HG03521 (cell line): ENCODE measurements around the gene CSNK2A3.
"Not testable (repeated sequence)": the region's sequence is repeated elsewhere in the genome, so short reads cannot be mapped to it uniquely, and the experiment has no call there.

Experiments used
- ATAC-seq: cut with Tn5 transposase; IDR thresholded peaks from one replicate; pipeline ENCODE4 v1.9.1; 2021; ENCODE audit warnings: mild to moderate bottlenecking, moderate library complexity; ENCODE audit not compliant: unreplicated experiment

CSNK2A3 gene

DNA sequence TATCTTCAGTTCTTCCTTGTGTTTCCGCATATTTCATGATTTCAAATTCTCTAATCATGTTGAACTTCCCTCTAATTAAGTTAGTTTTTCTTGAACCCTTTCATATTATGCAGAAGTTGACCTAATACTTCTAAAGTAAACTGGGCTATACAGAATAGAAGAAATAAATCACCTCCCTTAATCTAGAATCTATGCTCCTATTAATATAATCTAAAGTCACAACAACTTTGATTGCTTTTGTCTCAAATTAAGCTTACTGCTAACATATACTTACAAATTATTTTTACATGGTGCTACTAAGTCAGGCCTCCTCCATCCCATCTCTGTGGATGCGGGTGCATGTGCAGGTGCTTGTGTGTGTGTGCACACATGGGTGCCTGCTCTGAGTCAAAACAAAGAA is 27.3 kb upstream of the CSNK2A3 start:
- no peak for ATAC-seq

DNA sequence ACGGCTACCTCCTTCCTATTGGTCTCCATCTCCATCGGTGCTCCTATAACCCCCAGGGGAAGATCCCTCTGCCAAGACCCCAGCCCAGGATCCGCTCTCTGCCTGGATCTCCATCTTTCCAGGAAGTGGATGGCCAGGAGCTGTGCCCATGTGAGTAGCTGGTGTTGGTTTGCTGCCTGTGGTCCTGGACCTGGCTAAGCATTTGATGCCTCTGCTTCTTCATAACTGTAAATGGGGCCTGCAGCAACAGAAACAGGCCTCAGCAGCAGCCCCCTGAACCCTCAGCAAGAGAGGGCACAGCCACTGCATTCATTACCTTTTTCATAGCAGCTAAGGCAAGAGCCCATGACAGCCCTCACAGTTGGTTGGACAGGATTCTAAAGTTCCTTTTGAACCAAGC is 26.6 kb upstream of the CSNK2A3 start:
- no peak for ATAC-seq

DNA sequence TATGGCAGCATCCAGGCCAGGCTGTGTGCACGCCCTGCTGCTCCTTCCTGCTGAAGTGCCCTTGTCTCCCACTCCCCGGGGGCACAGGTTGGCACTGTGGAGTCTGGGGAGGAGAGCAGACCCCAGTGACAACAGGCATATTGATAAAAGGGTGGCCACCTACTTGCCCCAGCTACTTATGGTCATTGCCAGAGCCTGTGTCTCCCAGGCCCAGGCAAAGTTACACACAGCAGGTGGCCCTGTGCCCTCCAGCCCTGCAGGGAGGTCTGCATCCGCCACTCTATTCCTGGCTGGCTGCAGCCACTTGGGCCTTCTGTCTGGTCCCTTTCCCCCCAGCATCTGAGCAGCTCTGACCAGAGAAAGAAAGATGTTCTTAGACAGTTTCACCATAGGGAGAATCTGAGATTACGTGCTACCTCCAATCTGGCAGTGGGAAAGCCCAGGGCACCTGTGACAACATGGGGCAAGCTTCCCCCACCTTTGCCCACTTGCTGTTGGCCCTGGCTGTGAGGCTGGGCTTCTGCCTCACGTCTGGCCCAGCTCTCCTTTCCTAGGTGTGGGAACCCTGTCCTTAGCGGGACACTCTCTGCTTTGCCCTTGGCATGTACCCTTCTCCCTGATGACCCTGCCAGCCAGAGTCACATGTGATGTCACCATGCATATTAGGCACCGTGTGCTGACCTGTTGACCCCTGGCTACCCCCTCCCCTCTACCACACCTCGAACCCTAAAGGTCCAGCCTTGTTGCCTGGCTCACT is 25.3 kb upstream of the CSNK2A3 start:
- no peak for ATAC-seq

DNA sequence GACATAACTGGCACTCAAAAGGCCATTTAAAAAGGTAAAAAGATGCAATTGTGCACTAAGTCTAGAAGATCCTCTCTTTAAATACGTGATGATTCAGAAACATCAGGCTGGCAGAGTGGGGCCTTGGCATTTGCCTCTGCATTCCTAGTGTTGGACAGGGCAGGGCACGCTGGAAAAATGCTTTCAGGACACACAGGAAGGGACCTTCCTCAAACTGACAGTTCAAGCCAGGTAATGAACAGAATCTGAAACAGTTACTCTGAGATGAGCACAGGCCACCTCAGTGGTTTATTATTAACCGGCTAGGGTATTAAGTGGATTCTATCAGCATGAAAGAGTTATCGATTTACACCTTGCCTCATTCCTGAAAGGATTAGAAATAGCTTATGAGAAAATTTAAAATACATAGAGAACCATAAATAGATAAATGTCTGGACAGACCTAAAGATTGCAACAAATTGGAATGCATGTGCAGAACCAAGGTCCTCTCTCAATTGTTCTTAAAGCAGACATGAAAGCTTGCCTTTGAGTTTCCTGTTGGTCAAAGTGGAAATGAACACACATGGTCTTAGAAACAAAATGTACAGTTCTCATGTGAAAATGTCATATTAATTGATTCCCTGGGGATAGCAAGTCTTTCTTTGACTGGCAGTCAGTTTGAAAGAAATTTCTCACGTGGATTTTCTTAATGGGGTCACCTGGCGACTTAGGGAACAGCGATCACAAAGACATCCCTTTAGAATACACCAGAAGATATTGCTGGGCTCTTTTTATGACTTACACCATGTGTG is 21.5 kb upstream of the CSNK2A3 start:
- ATAC-seq = no peak

DNA sequence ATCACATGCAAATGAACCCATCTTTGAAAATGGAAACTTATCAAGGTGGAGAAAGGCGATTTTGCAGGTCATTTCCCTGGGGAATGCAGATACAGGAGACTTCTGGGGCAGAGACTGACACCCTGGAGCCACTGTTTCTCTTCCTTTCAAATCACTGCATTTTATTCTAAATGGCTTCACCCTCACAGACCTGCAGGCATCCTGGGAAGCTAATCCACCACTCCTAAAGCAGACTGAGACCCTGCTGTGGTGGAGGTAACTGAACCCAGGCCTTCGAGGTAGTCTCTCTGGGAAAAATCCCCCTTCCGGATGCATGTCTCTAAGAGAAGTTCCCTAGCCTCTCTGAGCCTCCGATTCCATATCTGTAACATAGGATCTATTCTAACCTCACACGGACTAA is 20.9 kb upstream of the CSNK2A3 start:
- ATAC-seq = no peak

DNA sequence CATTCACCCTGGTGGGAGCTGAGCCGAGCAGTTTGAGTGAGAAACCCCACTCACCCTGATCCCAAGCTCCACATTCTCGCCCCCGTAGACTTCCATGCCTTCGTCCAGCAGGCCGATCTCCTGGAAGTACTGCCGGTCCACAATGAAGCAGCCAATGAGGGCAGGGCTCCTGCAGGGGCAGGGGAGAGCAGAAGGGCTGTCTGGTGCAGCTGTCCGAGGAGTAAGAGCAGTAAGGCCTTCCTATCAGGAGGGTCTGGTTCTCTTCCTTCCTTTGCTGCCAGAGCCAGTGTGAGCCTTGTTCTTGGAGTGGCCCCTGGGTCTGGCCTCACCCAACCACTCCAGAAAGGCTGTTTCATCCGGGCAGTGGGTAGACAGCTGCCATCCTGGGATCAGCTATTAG is 19.4 kb upstream of the CSNK2A3 start:
- ATAC-seq = no peak

DNA sequence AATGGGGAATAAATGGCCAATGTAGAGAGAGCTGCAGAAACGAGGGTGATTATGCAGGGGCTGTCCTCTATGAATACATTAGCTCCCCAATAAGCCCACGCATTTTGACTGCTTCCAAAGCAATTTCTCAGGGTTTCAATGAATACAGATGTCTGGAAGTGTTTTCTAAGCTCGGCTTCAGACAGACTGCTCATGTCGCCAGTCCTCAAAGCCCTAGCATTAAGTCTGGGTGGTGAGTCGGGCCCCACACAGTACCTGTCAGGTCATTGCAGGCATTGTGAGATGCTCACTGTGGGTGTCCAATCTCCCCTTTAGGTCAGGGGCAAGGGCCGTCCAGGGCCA is 17.9 kb upstream of the CSNK2A3 start:
- ATAC-seq = no peak

DNA sequence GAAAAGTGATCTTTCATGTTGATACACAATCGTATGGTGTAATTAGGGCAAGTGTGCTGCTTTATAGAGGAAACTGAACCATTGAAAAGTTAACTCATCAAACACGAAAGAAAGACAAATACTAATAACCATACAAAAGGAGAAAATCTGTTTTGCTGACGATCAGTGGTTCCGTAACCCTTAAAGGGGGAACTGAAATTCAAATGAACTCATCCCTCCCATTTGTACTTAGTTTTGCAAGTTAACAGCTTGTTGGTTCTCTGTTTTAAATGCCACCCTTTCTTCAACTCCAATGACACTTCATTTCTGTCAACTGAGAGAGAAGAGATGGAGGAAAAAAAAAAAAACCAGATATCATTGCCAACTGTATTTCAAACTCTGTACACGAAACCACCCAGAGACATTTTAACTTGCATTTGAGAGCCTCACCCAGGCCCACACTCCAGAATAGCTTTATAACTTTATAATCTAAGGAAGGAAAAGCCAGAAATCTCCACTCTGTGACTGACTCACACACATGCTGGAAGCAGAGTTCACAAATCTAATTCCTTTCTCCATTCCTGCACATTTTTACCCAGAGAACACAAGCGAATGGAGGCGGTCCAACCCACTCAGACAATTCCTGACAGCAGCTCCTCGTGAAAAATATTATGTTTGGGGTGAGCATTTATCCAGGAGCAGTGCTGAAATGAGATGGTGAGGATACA is 17.4 kb upstream of the CSNK2A3 start:
- no peak for ATAC-seq

DNA sequence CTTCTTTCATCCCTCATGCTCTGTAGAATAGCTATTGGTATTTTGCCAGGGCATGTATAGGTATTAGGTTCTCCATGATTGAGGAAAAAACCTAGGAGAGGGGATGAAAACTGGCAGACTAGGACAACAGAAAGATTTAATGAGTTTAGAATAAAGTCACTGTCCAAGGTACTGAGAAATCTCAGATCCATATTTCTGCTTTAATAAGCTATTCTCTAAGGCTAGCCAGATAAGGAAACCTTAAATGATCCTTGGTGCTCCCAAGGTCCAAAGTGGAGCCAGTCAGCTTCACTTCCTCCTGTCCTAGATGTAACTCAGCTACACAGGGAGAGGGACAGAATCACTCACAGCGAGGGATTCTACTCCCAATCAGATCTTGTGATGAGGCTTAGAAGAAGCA is 13.7 kb upstream of the CSNK2A3 start:
- no peak for ATAC-seq

DNA sequence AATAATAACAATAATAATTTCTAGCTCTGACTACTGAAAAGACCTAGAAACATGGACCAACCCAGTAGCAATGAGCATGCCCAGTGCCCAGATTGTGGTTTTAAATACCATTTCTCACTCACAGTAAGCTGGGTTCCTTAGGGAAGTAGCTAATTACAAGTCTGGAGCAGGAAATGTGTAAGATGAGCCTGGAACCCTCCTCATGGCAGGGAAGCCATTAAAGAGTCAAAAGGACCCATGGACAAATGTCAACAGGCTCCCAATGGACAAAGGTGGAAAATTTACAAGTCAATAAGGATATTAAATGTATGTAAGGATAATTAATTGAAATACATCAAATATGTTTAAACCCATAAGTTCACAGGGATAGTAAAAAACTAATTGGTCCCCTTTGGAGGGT is 10.6 kb upstream of the CSNK2A3 start:
- ATAC-seq = no peak

DNA sequence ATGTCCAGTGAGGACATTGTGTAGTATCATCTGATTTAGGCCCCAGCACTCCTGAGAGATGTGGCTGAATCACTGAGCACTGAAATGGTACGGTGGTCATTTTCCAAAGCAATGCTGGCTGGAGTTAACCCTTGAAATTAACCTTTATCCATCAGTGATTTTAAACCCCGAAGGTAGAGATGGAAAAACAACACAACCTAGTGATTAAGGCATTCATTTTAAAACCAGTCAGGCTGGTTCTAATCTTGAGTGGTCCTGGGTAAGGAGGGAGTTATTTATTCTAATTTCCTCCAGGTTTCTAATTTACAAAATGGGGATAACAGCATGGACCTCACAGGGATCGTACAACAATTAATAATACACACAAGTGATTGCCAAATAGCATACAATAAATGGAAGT is 6.6 kb upstream of the CSNK2A3 start:
- ATAC-seq = no peak

DNA sequence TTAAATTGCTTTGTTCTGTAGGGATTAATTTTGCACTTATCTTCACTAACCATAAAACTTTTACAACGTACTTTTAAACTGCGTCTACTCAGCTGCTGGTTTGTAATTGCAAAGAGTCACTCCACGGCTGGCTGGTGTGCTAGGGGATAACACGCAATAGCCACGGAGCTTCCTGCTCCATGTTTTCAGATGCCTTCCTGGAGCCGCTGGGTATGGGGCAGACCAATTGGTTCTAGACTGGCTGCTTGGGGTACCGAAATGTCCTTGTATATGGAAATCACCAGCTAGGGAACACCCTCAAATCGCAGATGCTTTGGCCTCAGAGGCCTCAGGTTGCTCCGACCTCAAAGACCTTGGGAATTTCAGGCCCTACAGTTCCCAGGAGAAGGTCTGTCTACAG is 3.8 kb upstream of the CSNK2A3 start:
- no peak for ATAC-seq

DNA sequence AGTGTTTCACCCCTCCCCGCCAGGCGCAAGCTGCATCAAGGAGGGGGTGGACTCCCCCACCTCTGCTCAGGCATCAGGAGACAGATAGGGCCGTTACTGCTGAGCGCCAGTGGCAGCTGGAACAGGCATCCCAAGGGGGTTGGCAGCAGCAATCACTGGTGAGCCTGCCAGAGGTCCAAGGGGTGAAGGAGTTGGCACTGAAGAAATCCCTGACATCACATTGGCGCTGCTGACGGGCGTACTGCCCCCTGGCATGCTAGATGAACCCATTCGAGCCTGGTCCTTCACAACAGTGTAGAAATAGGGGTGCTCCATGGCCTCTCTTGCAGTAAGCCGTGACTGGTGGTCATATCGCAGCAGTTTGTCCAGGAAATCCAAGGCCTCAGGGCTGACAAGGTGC is 1.2 kb downstream of the CSNK2A3 start:
- ATAC-seq = not testable (repeated sequence)

DNA sequence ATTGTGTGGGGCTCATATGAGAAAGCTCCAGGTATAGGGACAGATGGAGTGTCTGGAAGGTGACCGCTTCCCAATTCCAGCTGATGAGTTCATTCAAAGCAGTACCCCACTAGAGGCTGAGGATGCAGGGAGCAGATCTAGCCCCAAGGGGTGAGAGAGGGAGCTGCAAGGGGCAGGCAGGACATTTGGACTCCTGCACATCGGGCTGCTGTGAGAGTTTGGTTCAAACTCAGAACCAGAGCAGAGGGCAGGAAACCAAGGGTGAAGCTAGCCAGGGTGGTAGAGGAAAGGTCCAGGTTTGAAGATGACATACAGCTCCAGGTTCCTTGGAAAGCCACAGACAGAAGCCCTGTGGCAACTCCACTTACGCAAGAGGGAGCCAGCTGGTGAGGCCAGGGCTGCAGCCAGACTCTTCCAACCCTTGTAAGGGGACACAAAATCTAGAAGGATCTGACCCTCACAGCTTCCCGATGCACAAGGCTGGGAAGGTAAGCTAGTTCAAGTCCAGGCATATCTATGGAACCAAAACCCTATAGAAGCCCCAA is 1.9 kb downstream of the CSNK2A3 start:
- ATAC-seq = no peak

DNA sequence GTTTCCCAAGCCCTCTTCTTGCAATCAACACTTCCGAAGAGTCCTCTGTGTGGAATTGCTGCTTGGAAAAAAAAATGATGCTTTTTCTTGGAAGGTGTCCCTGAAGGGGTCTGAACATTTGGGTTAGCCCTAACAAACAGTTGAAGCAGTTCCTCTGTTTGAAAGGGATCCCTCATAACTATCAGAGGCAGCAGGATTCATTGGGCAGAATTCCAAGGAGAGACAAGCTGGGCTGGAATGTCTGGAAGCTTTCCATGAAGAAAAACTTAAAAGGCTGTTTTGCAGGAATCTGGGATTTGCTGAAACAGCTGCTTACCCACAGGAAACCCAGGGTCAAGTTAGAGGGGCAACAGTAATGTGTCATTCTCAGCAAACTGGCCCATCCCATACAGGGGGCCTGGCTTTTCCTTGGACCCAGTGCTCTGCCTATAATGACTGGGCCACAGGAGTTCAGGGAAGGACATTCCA is 3.1 kb downstream of the CSNK2A3 start:
- ATAC-seq = no peak

DNA sequence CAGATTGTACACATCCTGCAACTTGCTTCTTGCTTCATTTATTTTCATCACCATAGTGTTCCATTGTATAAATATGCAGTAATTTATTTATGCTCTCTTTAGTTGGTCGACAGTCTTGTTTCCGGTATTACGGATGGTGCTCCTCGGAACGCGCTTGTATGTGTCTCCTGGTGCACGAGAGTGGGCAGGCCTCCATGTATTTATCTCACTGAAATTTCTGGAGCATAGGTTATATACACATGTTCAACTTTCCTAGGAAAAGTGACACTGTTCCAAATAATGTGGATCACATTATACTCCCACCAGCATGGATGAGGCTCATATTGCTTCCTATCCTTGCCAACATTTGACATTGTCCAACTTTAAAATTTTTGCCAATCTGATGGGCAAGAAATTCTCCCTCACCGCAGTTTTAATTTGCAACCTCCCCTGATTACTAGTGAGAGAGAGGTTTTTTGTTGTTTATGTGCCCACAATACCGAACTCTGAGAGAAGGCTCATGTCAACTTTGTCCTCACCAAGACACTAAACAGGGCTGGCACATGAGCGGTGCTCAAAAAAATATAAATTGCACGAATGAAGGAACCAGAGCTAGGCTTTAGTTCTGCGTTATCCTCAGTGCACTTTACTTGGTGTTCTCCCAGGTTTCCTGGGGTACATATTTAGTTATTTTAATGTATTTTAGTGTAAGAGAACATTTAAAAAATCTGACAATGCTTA is 3.8 kb downstream of the CSNK2A3 start:
- ATAC-seq = no peak

DNA sequence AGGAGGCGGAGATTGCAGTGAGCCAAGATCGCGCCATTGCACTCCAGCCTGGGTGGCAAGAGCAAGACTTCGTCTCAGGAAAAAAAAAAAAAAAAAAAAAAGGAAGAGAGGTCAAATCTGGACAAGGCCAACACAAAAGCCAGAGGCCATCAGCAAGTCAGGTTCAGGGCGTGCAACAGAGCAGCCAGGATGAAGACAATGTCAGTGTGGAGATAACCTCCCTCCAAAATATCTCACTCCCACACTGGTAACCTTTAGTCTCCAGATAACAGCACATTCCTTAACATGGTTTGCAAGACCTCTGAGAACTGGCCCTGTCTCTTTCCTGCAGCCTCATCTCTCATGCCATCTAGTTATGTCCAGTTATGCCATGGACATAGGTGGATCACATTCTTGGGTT is 4.7 kb downstream of the CSNK2A3 start:
- ATAC-seq = no peak

DNA sequence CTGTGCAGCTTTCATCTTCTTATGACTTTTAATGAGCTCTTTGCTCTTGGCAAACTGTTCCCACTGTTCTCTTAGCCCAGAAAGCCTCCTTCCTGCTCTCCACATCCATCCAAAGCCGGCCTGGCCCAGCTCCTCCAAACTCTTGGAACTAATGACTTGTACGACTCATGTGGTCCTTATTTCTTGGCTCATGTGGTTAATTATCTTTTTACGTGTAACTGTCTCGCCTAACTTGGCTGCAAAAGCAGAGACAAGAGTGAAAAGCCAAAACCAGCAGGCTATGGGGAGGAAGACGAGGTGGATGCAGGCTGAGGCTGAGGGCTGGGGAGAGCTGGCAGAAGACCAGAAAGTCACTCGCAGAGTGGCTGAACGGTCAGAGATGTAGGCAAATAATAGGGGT is 5.5 kb downstream of the CSNK2A3 start:
- ATAC-seq = no peak

DNA sequence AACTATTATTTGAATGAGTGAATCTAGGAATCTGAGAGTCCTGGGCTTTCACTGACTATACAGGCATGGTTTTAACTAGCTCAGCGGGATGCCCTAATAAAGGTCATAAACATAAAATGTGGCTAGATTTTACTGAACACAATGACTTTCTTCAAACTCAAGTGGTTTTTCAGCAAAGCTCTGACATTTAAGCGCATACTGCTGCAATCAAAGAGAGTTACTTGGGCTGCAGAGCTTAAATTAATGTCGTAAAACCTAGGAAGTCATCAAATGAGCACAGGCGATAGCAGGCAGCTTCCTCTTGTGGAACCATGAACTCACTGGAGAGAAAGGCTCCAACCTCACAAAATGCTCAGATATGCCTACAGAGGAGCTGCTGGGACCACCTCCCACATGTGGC is 6.7 kb downstream of the CSNK2A3 start:
- no peak for ATAC-seq

DNA sequence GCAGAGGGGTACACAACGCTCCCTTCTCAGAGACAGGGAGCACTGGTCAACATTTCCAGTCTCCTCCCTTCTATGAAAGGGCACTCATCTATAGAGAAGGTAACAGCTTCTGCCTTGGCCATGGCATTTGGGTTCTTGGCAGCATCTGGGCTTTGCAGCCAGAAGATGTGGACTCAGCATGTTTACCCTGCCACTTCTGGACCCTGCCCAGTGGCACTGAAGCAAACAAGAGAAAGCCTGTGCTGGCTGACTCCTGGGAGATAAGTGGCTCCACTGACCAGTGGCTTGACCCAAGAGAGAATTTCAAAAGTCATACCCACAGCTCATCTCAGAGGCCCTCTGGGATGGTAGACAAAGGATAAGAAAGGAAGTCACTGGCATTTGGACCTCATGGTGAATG is 8.0 kb downstream of the CSNK2A3 start:
- no peak for ATAC-seq

DNA sequence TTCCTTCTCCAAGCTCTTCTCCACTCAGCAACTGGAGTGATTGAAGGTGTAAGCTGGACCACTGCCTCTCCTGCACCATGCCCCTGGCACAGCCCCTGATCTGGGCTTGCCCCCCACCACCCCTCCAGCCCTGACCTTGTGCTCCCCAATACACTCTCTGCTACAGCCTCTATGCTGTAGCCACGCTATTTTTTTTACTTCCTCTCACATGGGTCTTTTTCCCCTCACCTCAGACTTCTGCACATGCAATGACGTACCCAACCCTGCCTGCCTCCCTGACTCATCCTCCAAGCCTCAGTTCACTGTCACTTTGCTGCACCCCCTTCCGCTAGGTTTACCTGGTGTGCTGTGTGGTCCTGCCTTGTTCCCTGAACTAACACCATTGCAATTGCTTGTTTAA is 9.0 kb downstream of the CSNK2A3 start:
- no peak for ATAC-seq
